ENCODE measurements around the gene SMAGP.

The SMAGP gene

GRCh38 chr12:51200806-51201205 is 69.4 kb downstream of the SMAGP start:
- Histone ChIP-seq H3K36me3 (ENCODE audit: insufficient read depth, low read length) (no peaks in the 10 kb centered on the region; the same call in 1 of the 2 replicates), H3K9me3 (ENCODE audit: control insufficient read depth, insufficient read depth, low read length) (no peaks in the 10 kb centered on the region), H3K4me1 (ENCODE audit: insufficient read depth, low read length) (no peaks in the 10 kb centered on the region), H3K9ac (ENCODE audit: low read depth, low read length) (no peak overlapping the region)

GRCh38 chr12:51200156-51200555 is 70.1 kb downstream of the SMAGP start:
- no peaks in the 10 kb centered on the region for H3K4me1 ChIP-seq (ENCODE audit: insufficient read depth, low read length)
- H3K9me3 ChIP-seq (ENCODE audit: control insufficient read depth, insufficient read depth, low read length), result no peaks in the 10 kb centered on the region
- H3K9ac ChIP-seq (ENCODE audit: low read depth, low read length), result no peak overlapping the region
- H3K36me3 ChIP-seq (ENCODE audit: insufficient read depth, low read length), result no peaks in the 10 kb centered on the region; the same call in 1 of the 2 replicates

- Histone ChIP-seq H3K36me3 (ENCODE audit: insufficient read depth, low read length) (no peaks in the 10 kb centered on the region; the same call in 1 of the 2 replicates), H3K4me1 (ENCODE audit: insufficient read depth, low read length) (no peaks in the 10 kb centered on the region), H3K9me3 (ENCODE audit: control insufficient read depth, insufficient read depth, low read length) (no peaks in the 10 kb centered on the region), H3K9ac (ENCODE audit: low read depth, low read length) (no peak overlapping the region)
Observed at GRCh38 chr12:51199366-51199945, 70.8 kb downstream of the SMAGP start.

GRCh38 chr12:51198568-51199365 is 71.4 kb downstream of the SMAGP start:
- Histone ChIP-seq H3K4me1 (ENCODE audit: insufficient read depth, low read length) (no peaks in the 10 kb centered on the region), H3K36me3 (ENCODE audit: insufficient read depth, low read length) (no peaks in the 10 kb centered on the region; the same call in 1 of the 2 replicates), H3K9ac (ENCODE audit: low read depth, low read length) (no peak overlapping the region), H3K9me3 (ENCODE audit: control insufficient read depth, insufficient read depth, low read length) (no peaks in the 10 kb centered on the region)

- no peaks in the 10 kb centered on the region for H3K4me1 ChIP-seq (ENCODE audit: insufficient read depth, low read length)
- no peak overlapping the region for H3K9ac ChIP-seq (ENCODE audit: low read depth, low read length)
- no peaks in the 10 kb centered on the region for H3K9me3 ChIP-seq (ENCODE audit: control insufficient read depth, insufficient read depth, low read length)
- H3K36me3 ChIP-seq (ENCODE audit: insufficient read depth, low read length), result no peaks in the 10 kb centered on the region; the same call in 1 of the 2 replicates
Observed at GRCh38 chr12:51197736-51198567, 72.3 kb downstream of the SMAGP start.

- no peaks in the 10 kb centered on the region; the same call in 1 of the 2 replicates for H3K36me3 ChIP-seq (ENCODE audit: insufficient read depth, low read length)
- H3K9ac ChIP-seq (ENCODE audit: low read depth, low read length), result no peak overlapping the region
- H3K9me3 ChIP-seq (ENCODE audit: control insufficient read depth, insufficient read depth, low read length), result no peaks in the 10 kb centered on the region
- no peaks in the 10 kb centered on the region for H3K4me1 ChIP-seq (ENCODE audit: insufficient read depth, low read length)
Observed at GRCh38 chr12:51196547-51196946, 73.7 kb downstream of the SMAGP start.

- Histone ChIP-seq H3K9ac (ENCODE audit: low read depth, low read length) (no peak overlapping the region), H3K4me1 (ENCODE audit: insufficient read depth, low read length) (no peaks in the 10 kb centered on the region), H3K36me3 (ENCODE audit: insufficient read depth, low read length) (no peaks in the 10 kb centered on the region; the same call in 1 of the 2 replicates), H3K9me3 (ENCODE audit: control insufficient read depth, insufficient read depth, low read length) (no peaks in the 10 kb centered on the region)
Observed at GRCh38 chr12:51195841-51196240, 74.4 kb downstream of the SMAGP start.

Data from ES-I3 (cell line).